GM12865 (cell line): ENCODE data around the gene MRPS2.
"Not testable (repeated sequence)": the region's sequence is repeated elsewhere in the genome, so short reads cannot be mapped to it uniquely, and the experiment has no call there.

Experiments used
- DNase-seq: peaks from one replicate; pipeline ENCODE4 v3.0.0; 2010; ENCODE audit warnings: low read depth
- H3K4me3 ChIP-seq: 2 replicates; pipeline ENCODE4 v1.5.1; 2011; ENCODE audit warnings: mild to moderate bottlenecking, low read depth, low read length, control low read depth
- CTCF ChIP-seq: IDR thresholded peaks from 2 replicates; pipeline ENCODE4 v1.5.1; 2011; ENCODE audit warnings: low read length, control low read depth, low read depth, inconsistent platforms; ENCODE audit not compliant: insufficient read depth; ENCODE audit errors: missing control alignments

Gene MRPS2

GRCh38 chr9:135500525-135501260, at the start of gene MRPS2:
TSS of gene MRPS2 (plus strand) at chr9:135500682. CDS start at chr9:135500711, 29 bp downstream.
- peak; percentile 91 for TF ChIP-seq CTCF
- peak; percentile 92 for DNase-seq
- H3K4me3 ChIP-seq: peak within 1 kb of the TSS; percentile 78

GRCh38 chr9:135450956-135451355, 49.5 kb upstream of the MRPS2 start:
- TF ChIP-seq CTCF: no peak
- no peak overlapping the region for H3K4me3 ChIP-seq
- DNase-seq: no peak

GRCh38 chr9:135451909-135452308, 48.6 kb upstream of the MRPS2 start:
- not testable (repeated sequence) for H3K4me3 ChIP-seq, DNase-seq

- no peak for TF ChIP-seq CTCF
- no peak for DNase-seq
- no peak overlapping the region for H3K4me3 ChIP-seq
Observed at GRCh38 chr9:135454737-135455136, 45.7 kb upstream of the MRPS2 start.

GRCh38 chr9:135455401-135456030, 45.0 kb upstream of the MRPS2 start:
- no peak for DNase-seq
- no peak for TF ChIP-seq CTCF
- H3K4me3 ChIP-seq: no peak overlapping the region

- H3K4me3 ChIP-seq: no peak overlapping the region
- TF ChIP-seq CTCF: no peak
- no peak for DNase-seq
Observed at GRCh38 chr9:135456436-135457104, 43.9 kb upstream of the MRPS2 start.

GRCh38 chr9:135458478-135458877, 42.0 kb upstream of the MRPS2 start:
- not testable (repeated sequence) for H3K4me3 ChIP-seq, DNase-seq
